CD14-positive monocyte (primary cell): ENCODE data around the gene CYRIA. TPM values are rescaled to one million over a fixed set of nuclear protein-coding genes. Genes with fewer than 3 reads are reported as not detected.

Source experiments
- DNase-seq, 3 donors: peaks; one replicate each; pipeline ENCODE4 v3.0.0-alpha.2; 2011 to 2022
- H2AFZ ChIP-seq: 2 replicates; pipeline ENCODE4 v1.6.0; 2012; ENCODE audit warnings: mild to moderate bottlenecking, low read depth, low read length, inconsistent platforms; ENCODE audit not compliant: insufficient read depth, poor library complexity, severe bottlenecking
- H3K27ac ChIP-seq, 2 donors: 1 replicate in 1 of 2; 2 replicates in 1 of 2; pipeline ENCODE4 v1.5.1; 2012 to 2013; ENCODE audit warnings: low read length in 2 of 2, control low read depth in 1 of 2, inconsistent platforms in 1 of 2, low read depth in 1 of 2, mild to moderate bottlenecking in 1 of 2
- H3K27me3 ChIP-seq, 2 donors: one replicate each; pipeline versions ENCODE4 v1.6.0 to v1.6.1; 2011 to 2013; ENCODE audit warnings: low read length in 2 of 2; ENCODE audit not compliant: control insufficient read depth in 2 of 2, insufficient read depth in 2 of 2
- H3K36me3 ChIP-seq, 2 donors: replicated peaks in 1 of 2; 1 replicate in 1 of 2; 2 replicates in 1 of 2; pipeline versions ENCODE4 v1.5.1 to v1.6.1; 2012 to 2013; ENCODE audit warnings: low read length in 2 of 2, control low read depth in 1 of 2, inconsistent platforms in 1 of 2, mild to moderate bottlenecking in 1 of 2; ENCODE audit not compliant: insufficient read depth in 2 of 2, control insufficient read depth in 1 of 2
- H3K4me1 ChIP-seq, 2 donors: 1 replicate in 1 of 2; 2 replicates in 1 of 2; pipeline versions ENCODE4 v1.5.1 to v1.6.1; 2012 to 2013; ENCODE audit warnings: low read length in 2 of 2, control low read depth in 1 of 2, inconsistent platforms in 1 of 2, mild to moderate bottlenecking in 1 of 2, moderate library complexity in 1 of 2; ENCODE audit not compliant: insufficient read depth in 2 of 2, control insufficient read depth in 1 of 2
- H3K4me2 ChIP-seq: replicated peaks from 2 replicates; pipeline ENCODE3; 2012; ENCODE audit warnings: low read length, moderate library complexity, mild to moderate bottlenecking; ENCODE audit not compliant: poor library complexity, severe bottlenecking; ENCODE audit errors: extremely low read depth
- H3K4me3 ChIP-seq, 3 experiments: fragments of 200-600 bp in 1 of 3; sonication (generic) in 1 of 3; replicated peaks in 1 of 3; 1 replicate in 2 of 3; 2 replicates in 1 of 3; pipeline ENCODE4 v1.5.1; 2011 to 2013; ENCODE audit warnings: low read length in 3 of 3, mild to moderate bottlenecking in 3 of 3, control low read depth in 2 of 3, low read depth in 2 of 3, inconsistent platforms in 1 of 3, moderate library complexity in 1 of 3
- H3K79me2 ChIP-seq: 2 replicates; pipeline ENCODE4 v1.6.0; 2012; ENCODE audit warnings: mild to moderate bottlenecking, control low read depth, inconsistent platforms, low read length, moderate library complexity; ENCODE audit not compliant: insufficient read depth
- H3K9ac ChIP-seq: 2 replicates; pipeline ENCODE4 v1.6.0; 2017; ENCODE audit warnings: low read length, mild to moderate bottlenecking; ENCODE audit not compliant: insufficient read depth, poor library complexity, severe bottlenecking
- H3K9me3 ChIP-seq, 2 donors: replicated peaks in 1 of 2; 1 replicate in 1 of 2; 2 replicates in 1 of 2; pipeline versions ENCODE4 v1.5.1 to v1.6.1; 2012 to 2013; ENCODE audit warnings: low read length in 2 of 2, control low read depth in 1 of 2; ENCODE audit not compliant: control insufficient read depth in 1 of 2, insufficient read depth in 1 of 2
- H4K20me1 ChIP-seq: 2 replicates; pipeline ENCODE4 v1.6.0; 2012; ENCODE audit warnings: mild to moderate bottlenecking, low read length, control low read depth, moderate library complexity; ENCODE audit not compliant: insufficient read depth
- H3K27ac Mint-ChIP-seq, 7 donors: one replicate each; pipeline ENCODE4 v1.8.0; 2020; ENCODE audit warnings: mild to moderate bottlenecking in 7 of 7, mixed read lengths in 7 of 7, moderate library complexity in 6 of 7, inconsistent platforms in 2 of 7
- H3K27me3 Mint-ChIP-seq, 3 donors: one replicate each; pipeline ENCODE4 v1.8.0; 2021 to 2022; ENCODE audit warnings: low read depth in 3 of 3, mild to moderate bottlenecking in 3 of 3, mixed read lengths in 3 of 3, moderate library complexity in 3 of 3, inconsistent platforms in 1 of 3
- H3K36me3 Mint-ChIP-seq, 2 donors: one replicate each; pipeline ENCODE4 v1.8.0; 2020; ENCODE audit warnings: mixed read lengths in 2 of 2, inconsistent platforms in 1 of 2, mild to moderate bottlenecking in 1 of 2
- H3K4me1 Mint-ChIP-seq: one replicate; pipeline ENCODE4 v1.8.0; 2020; ENCODE audit warnings: mild to moderate bottlenecking, mixed read lengths
- H3K4me3 Mint-ChIP-seq, 2 donors: one replicate each; pipeline ENCODE4 v1.8.0; 2020; ENCODE audit warnings: mild to moderate bottlenecking in 2 of 2, mixed read lengths in 2 of 2, moderate library complexity in 1 of 2
- H3K9me3 Mint-ChIP-seq, 7 donors: one replicate each; pipeline ENCODE4 v1.8.0; 2020 to 2022; ENCODE audit warnings: mixed read lengths in 7 of 7, mild to moderate bottlenecking in 6 of 7, moderate library complexity in 6 of 7, inconsistent platforms in 2 of 7
- CTCF ChIP-seq: fragments of 200-600 bp; IDR thresholded peaks from one replicate; pipeline ENCODE4 v1.8.0; 2022; ENCODE audit warnings: antibody characterized with exemption, mild to moderate bottlenecking
- WGBS: methylation state at CpG from one replicate; pipeline ENCODE4 v1.1.5; 2013; ENCODE audit warnings: missing lambda C conversion rate; ENCODE audit not compliant: insufficient coverage; 5-methylcytosine and 5-hydroxymethylcytosine counted together
- intact Hi-C, 2 donors: fragments of 100-400 bp; cut with micrococcal nuclease; formaldehyde crosslinking; loops; one replicate each; pipeline versions ENCODE4 v1.15.0 to v1.15.1; 2023
- polyA plus RNA-seq, 3 donors: library from polyadenylated mRNA; depleted of rRNA in 1 of 3; unstranded in 2 of 3; stranded (reverse) in 1 of 3; fragments of 300-500 nt in 2 of 3; fragments of >200 nt in 1 of 3; fragmentation: Illumina TruSeq in 2 of 3; gene quantifications; 1 replicate in 2 of 3; 2 replicates in 1 of 3; pipeline ENCODE4 v1.2.3, GENCODE V29; 2012 to 2021

The CYRIA gene
- polyA plus RNA-seq, 3 donors, result 55.9 to 101 (median 72.4) TPM

- no peak for TF ChIP-seq CTCF
- peaks cover 2 to 9% (median 3%) of the 10 kb centered on the region in 7 donors for H3K9me3 Mint-ChIP-seq
- H3K4me1 Mint-ChIP-seq, result peaks cover 71% of the 10 kb centered on the region
- H3K4me1 ChIP-seq, result peaks cover 44 to 64% of the 10 kb centered on the region in 2 donors
- H3K27me3 Mint-ChIP-seq, result peaks cover 0 to 4% (median 1%) of the 10 kb centered on the region in 3 donors
- intact Hi-C loops, result no loop called here
- peaks cover 45 to 81% of the 10 kb centered on the region in 2 donors for H3K36me3 ChIP-seq
- H2AFZ ChIP-seq, result no peak overlapping the region
- no CpG with 5 or more reads among the region's 2 CpGs for WGBS
- H3K27ac ChIP-seq, result peak overlapping the region in 1 of 2 donors; percentile 68
- no peak overlapping the region for H3K4me3 Mint-ChIP-seq
- peak in 1 of 3 donors; percentile 61 for DNase-seq
- no peak overlapping the region for H3K4me2 ChIP-seq
- peaks cover 80 to 88% of the 10 kb centered on the region in 2 donors for H3K36me3 Mint-ChIP-seq
- no peaks in the 10 kb centered on the region for H3K27me3 ChIP-seq
- peak overlapping the region in 1 of 3 experiments; percentile 4 for H3K4me3 ChIP-seq
- H3K9ac ChIP-seq, result peak overlapping the region; percentile 27
- peaks cover 0 to 4% of the 10 kb centered on the region in 2 donors for H3K9me3 ChIP-seq
- H3K27ac Mint-ChIP-seq, result peak overlapping the region in 6 of 7 donors; percentile 8 to 86 (median 60)
- peaks cover 87% of the 10 kb centered on the region for H3K79me2 ChIP-seq
- H4K20me1 ChIP-seq, result peaks cover 99% of the 10 kb centered on the region
Measured at GRCh38 chr2:16641509-16641908, 24.1 kb downstream of the CYRIA start.

GRCh38 chr2:16640867-16641266 is 24.8 kb downstream of the CYRIA start:
- Histone ChIP-seq H3K4me1 (peaks cover 51 to 71% of the 10 kb centered on the region in 2 donors), H3K9me3 (peaks cover 0 to 4% of the 10 kb centered on the region in 2 donors), H3K4me2 (no peak overlapping the region), H3K79me2 (peaks cover 87% of the 10 kb centered on the region), H3K9ac (no peak overlapping the region), H3K4me3 (no peak overlapping the region), H3K27ac (peak overlapping the region in 1 of 2 donors; percentile 68), H3K36me3 (peaks cover 40 to 75% of the 10 kb centered on the region in 2 donors), H3K27me3 (no peaks in the 10 kb centered on the region), H4K20me1 (peaks cover 99% of the 10 kb centered on the region), H2AFZ (no peak overlapping the region)
- peaks cover 80 to 87% of the 10 kb centered on the region in 2 donors for H3K36me3 Mint-ChIP-seq
- intact Hi-C loops, result no loop called here
- H3K27ac Mint-ChIP-seq, result peak overlapping the region in 5 of 7 donors; percentile 49 to 80 (median 78)
- peaks cover 0 to 4% (median 1%) of the 10 kb centered on the region in 3 donors for H3K27me3 Mint-ChIP-seq
- peak in 1 of 3 donors; percentile 29 for DNase-seq
- peaks cover 75% of the 10 kb centered on the region for H3K4me1 Mint-ChIP-seq
- peaks cover 2 to 9% (median 3%) of the 10 kb centered on the region in 7 donors for H3K9me3 Mint-ChIP-seq
- 71% methylated on average over 4 of the region's 5 CpGs for WGBS
- no peak for TF ChIP-seq CTCF
- H3K4me3 Mint-ChIP-seq, result no peak overlapping the region
